ENCODE measurements around the gene FBXO28. TPM values are rescaled to one million over a fixed set of nuclear protein-coding genes. Genes with fewer than 3 reads are reported as not detected.

The FBXO28 gene
- total RNA-seq, 1 experiment from 2014 or later, result 45.8 TPM

DNA sequence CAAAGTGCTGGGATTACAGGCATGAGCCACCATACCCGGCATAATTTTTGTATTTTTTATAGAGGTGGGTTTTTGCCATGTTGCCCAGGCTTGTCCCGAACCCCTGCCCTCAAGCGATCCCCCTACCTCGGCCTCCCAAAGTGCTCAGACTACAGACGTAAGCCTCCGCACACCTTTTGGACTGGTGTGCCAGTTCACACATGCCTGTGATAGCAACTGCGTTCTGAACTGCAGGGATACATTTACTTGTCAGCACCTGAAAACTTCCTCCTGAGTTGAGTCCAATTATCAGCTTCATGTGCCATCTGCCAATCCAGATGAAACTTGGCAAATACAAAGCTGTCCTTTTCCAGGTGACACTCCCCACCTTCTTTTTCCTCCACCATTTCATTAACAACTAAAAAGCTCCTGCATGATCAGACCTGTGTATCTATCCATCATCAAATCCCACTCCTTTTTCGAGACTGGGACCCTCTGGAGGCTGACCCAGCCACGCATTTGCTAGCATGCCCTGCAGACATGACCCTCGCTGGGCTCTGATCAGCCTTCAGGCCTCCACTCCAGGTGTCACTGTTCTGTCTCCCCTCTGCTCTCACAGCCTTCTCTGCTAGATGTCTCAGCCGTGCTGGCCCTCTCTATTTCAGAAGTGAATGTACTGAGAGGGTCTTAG is 67.0 kb downstream of the FBXO28 start:
- CTCF ChIA-PET, result no interaction called here
- H3K27ac ChIP-seq (ENCODE audit: low read depth, low read length, poor library complexity, severe bottlenecking), result no peak overlapping the region
- intact Hi-C loops (cut with micrococcal nuclease; ENCODE audit: unreplicated experiment), result no loop called here

DNA sequence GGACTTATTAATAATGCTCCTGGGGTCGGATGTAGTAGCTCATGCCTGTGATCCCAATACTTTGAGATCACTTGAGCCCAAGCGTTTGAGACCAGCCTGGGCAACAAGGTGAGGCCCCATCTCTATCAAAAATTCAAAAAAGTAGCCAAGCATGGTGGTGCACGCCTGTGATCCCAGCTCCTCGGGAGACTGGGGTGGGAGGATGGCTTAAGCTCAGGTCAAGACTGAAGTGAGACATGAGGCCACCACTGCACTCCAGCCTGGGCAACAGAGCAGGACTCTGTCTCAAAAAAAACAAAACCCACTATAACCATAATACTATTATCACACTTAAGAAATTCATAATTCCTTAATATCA is 67.5 kb downstream of the FBXO28 start:
- CTCF ChIA-PET, result no interaction called here
- intact Hi-C loops (cut with micrococcal nuclease; ENCODE audit: unreplicated experiment), result no loop called here
- TF ChIP-seq, protein P1, sequence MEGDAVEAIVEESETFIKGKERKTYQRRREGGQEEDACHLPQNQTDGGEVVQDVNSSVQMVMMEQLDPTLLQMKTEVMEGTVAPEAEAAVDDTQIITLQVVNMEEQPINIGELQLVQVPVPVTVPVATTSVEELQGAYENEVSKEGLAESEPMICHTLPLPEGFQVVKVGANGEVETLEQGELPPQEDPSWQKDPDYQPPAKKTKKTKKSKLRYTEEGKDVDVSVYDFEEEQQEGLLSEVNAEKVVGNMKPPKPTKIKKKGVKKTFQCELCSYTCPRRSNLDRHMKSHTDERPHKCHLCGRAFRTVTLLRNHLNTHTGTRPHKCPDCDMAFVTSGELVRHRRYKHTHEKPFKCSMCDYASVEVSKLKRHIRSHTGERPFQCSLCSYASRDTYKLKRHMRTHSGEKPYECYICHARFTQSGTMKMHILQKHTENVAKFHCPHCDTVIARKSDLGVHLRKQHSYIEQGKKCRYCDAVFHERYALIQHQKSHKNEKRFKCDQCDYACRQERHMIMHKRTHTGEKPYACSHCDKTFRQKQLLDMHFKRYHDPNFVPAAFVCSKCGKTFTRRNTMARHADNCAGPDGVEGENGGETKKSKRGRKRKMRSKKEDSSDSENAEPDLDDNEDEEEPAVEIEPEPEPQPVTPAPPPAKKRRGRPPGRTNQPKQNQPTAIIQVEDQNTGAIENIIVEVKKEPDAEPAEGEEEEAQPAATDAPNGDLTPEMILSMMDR (conservative IDR thresholded peaks at IDR 0.05; ENCODE audit: low read depth, low read length), result no peak

More for the DNA sequence above, 67.0 kb downstream of the FBXO28 start:
- no TSS peak for BruUV-seq (replicated peaks)
- POLR2A ChIA-PET (ENCODE audit: low non-redundant PET), result no interaction called here
- Histone ChIP-seq H3K4me3 (ENCODE audit: low read depth, low read length, poor library complexity, severe bottlenecking) (no peak overlapping the region), H3K4me1 (ENCODE audit: insufficient read depth, low read length, poor library complexity, severe bottlenecking) (peaks cover 7% of the 10 kb centered on the region), H3K36me3 (ENCODE audit: insufficient read depth, low read length, poor library complexity, severe bottlenecking) (peaks cover 2% of the 10 kb centered on the region), H3K27me3 (replicated peaks; ENCODE audit: insufficient read depth, low read depth, low read length, poor library complexity) (no peaks in the 10 kb centered on the region), H3K9me3 (ENCODE audit: low read depth, low read length, poor library complexity, severe bottlenecking) (no peaks in the 10 kb centered on the region)
- TF ChIP-seq, protein P1 (conservative IDR thresholded peaks at IDR 0.05; ENCODE audit: low read depth, low read length), result no peak
- no peak for TF ChIP-seq EZH2 (IDR thresholded peaks at IDR 0.05; ENCODE audit: borderline replicate concordance, low read depth, low read length, poor library complexity, severe bottlenecking)
- DNase-seq (ENCODE audit: low spot score), result no peak

DNA sequence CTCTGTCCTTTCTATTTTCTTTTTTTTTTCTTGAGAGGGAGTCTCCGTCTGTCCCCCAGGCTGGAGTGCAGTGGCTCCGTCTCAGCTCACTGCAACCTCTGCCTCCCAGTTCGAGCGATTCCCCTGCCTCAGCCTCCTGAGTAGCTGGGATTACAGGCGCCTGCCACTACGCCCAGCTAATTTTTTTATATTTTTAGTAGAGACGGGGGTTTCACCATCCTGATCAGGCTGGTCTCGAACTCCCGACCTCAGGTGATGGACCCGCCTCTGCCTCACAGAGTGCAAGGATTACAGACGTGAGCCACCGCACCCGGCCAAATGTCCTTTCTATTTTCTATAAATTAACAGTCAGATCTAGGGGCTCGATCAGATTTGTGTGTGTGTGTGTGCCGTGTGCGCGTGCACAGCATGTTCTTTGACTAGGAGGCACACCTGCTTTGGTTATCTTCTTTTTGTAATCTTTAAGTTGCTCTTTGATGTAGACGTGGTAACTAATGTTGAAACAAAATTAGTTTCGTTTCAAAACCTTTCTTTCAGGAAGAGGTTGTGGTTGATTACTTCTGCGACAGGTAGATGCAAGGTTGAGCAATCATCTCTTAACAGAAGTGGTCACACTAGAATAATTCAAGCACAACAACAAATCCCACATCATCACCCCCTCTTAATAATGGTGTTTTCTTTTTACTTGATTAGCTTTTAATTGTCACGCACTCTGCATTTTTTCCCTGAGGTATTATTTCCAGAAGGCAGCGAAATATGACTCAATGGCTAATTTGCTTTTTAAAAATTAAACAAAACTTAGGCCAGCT is 68.3 kb downstream of the FBXO28 start:
- peak overlapping the region; percentile 97 for H3K4me3 ChIP-seq (ENCODE audit: low read depth, low read length, poor library complexity, severe bottlenecking)
- TF ChIP-seq EZH2 (IDR thresholded peaks at IDR 0.05; ENCODE audit: borderline replicate concordance, low read depth, low read length, poor library complexity, severe bottlenecking), result no peak
- TF ChIP-seq, protein P1 (conservative IDR thresholded peaks at IDR 0.05; ENCODE audit: low read depth, low read length), result no peak
- ChIA-PET POLR2A (ENCODE audit: low non-redundant PET) (interaction anchor here (0.5 to 0.6 kb wide), 4 partner anchors 11 to 532 kb away, joined by 3 to 7 read pairs (median 4); no protein-coding TSS in a partner anchor), CTCF (no interaction called here)
- DNase-seq (ENCODE audit: low spot score), result no peak
- no peaks in the 10 kb centered on the region for H3K27me3 ChIP-seq (replicated peaks; ENCODE audit: insufficient read depth, low read depth, low read length, poor library complexity)
- peaks cover 7% of the 10 kb centered on the region for H3K4me1 ChIP-seq (ENCODE audit: insufficient read depth, low read length, poor library complexity, severe bottlenecking)
- intact Hi-C loops (cut with micrococcal nuclease; ENCODE audit: unreplicated experiment), result no loop called here
- H3K9me3 ChIP-seq (ENCODE audit: low read depth, low read length, poor library complexity, severe bottlenecking), result no peaks in the 10 kb centered on the region
- BruUV-seq (replicated peaks), result TSS peak; percentile 73
- H3K27ac ChIP-seq (ENCODE audit: low read depth, low read length, poor library complexity, severe bottlenecking), result peak overlapping the region; percentile 93
- peaks cover 5% of the 10 kb centered on the region for H3K36me3 ChIP-seq (ENCODE audit: insufficient read depth, low read length, poor library complexity, severe bottlenecking)

More for the DNA sequence above, 67.5 kb downstream of the FBXO28 start:
- H3K27ac ChIP-seq (ENCODE audit: low read depth, low read length, poor library complexity, severe bottlenecking), result no peak overlapping the region
- POLR2A ChIA-PET (ENCODE audit: low non-redundant PET), result no interaction called here
- no peak overlapping the region for H3K4me3 ChIP-seq (ENCODE audit: low read depth, low read length, poor library complexity, severe bottlenecking)
- no TSS peak for BruUV-seq (replicated peaks)
- DNase-seq (ENCODE audit: low spot score), result no peak
- H3K36me3 ChIP-seq (ENCODE audit: insufficient read depth, low read length, poor library complexity, severe bottlenecking), result peaks cover 5% of the 10 kb centered on the region
- H3K4me1 ChIP-seq (ENCODE audit: insufficient read depth, low read length, poor library complexity, severe bottlenecking), result peaks cover 7% of the 10 kb centered on the region
- H3K9me3 ChIP-seq (ENCODE audit: low read depth, low read length, poor library complexity, severe bottlenecking), result no peaks in the 10 kb centered on the region
- H3K27me3 ChIP-seq (replicated peaks; ENCODE audit: insufficient read depth, low read depth, low read length, poor library complexity), result no peaks in the 10 kb centered on the region
